ENCODE data around the gene HAO2. TPM values are rescaled to one million over a fixed set of nuclear protein-coding genes. Genes with fewer than 3 reads are reported as not detected.

HAO2 gene
- total and polyA plus RNA-seq, 2 experiments from 2014 or later: not detected

DNA sequence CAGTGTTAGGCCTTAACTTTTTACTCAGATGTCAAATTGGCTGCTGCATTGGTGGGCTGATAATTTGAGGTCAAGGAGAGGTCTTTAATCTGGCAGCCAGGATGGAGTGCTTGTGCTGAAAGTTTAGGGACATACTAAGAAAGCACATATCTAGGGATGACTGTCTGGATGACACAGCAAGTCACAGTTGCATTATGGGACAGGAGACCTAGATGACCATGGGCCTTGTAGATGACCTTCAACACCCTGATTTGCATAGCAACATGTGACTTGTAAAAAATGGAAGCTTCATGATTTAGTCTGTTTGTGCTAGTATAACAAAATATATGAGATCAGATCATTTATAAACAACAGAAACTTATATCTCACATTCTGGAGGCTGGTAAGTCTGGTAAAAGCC is 28.4 kb downstream of the HAO2 start:
- H3K9me2 ChIP-seq (ENCODE audit: insufficient read depth): peaks cover 5% of the 10 kb centered on the region; the same call in 1 of the 2 replicates
- Mint-ChIP-seq H3K36me3 (ENCODE audit: low read depth) (no peaks in the 10 kb centered on the region), H3K9me3 (no peaks in the 10 kb centered on the region), H3K27me3 (ENCODE audit: insufficient read depth, low read depth, poor library complexity) (no peaks in the 10 kb centered on the region), H3K4me1 (no peaks in the 10 kb centered on the region), H3K4me3 (no peak overlapping the region), H3K27ac (no peak overlapping the region)
- TF ChIP-seq, protein P1, sequence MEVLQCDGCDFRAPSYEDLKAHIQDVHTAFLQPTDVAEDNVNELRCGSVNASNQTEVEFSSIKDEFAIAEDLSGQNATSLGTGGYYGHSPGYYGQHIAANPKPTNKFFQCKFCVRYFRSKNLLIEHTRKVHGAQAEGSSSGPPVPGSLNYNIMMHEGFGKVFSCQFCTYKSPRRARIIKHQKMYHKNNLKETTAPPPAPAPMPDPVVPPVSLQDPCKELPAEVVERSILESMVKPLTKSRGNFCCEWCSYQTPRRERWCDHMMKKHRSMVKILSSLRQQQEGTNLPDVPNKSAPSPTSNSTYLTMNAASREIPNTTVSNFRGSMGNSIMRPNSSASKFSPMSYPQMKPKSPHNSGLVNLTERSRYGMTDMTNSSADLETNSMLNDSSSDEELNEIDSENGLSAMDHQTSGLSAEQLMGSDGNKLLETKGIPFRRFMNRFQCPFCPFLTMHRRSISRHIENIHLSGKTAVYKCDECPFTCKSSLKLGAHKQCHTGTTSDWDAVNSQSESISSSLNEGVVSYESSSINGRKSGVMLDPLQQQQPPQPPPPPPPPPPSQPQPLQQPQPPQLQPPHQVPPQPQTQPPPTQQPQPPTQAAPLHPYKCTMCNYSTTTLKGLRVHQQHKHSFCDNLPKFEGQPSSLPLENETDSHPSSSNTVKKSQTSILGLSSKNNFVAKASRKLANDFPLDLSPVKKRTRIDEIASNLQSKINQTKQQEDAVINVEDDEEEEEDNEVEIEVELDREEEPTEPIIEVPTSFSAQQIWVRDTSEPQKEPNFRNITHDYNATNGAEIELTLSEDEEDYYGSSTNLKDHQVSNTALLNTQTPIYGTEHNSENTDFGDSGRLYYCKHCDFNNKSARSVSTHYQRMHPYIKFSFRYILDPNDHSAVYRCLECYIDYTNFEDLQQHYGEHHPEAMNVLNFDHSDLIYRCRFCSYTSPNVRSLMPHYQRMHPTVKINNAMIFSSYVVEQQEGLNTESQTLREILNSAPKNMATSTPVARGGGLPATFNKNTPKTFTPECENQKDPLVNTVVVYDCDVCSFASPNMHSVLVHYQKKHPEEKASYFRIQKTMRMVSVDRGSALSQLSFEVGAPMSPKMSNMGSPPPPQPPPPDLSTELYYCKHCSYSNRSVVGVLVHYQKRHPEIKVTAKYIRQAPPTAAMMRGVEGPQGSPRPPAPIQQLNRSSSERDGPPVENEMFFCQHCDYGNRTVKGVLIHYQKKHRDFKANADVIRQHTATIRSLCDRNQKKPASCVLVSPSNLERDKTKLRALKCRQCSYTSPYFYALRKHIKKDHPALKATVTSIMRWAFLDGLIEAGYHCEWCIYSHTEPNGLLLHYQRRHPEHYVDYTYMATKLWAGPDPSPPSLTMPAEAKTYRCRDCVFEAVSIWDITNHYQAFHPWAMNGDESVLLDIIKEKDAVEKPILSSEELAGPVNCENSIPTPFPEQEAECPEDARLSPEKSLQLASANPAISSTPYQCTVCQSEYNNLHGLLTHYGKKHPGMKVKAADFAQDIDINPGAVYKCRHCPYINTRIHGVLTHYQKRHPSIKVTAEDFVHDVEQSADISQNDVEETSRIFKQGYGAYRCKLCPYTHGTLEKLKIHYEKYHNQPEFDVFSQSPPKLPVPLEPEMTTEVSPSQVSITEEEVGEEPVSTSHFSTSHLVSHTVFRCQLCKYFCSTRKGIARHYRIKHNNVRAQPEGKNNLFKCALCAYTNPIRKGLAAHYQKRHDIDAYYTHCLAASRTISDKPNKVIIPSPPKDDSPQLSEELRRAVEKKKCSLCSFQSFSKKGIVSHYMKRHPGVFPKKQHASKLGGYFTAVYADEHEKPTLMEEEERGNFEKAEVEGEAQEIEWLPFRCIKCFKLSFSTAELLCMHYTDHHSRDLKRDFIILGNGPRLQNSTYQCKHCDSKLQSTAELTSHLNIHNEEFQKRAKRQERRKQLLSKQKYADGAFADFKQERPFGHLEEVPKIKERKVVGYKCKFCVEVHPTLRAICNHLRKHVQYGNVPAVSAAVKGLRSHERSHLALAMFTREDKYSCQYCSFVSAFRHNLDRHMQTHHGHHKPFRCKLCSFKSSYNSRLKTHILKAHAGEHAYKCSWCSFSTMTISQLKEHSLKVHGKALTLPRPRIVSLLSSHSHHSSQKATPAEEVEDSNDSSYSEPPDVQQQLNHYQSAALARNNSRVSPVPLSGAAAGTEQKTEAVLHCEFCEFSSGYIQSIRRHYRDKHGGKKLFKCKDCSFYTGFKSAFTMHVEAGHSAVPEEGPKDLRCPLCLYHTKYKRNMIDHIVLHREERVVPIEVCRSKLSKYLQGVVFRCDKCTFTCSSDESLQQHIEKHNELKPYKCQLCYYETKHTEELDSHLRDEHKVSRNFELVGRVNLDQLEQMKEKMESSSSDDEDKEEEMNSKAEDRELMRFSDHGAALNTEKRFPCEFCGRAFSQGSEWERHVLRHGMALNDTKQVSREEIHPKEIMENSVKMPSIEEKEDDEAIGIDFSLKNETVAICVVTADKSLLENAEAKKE (CRISPR knock-in tag; IDR thresholded peaks at IDR 0.05): no peak
- TF ChIP-seq EZH2 (IDR thresholded peaks at IDR 0.05; ENCODE audit: low read depth, unreplicated experiment) (no peak), POLR2AphosphoS5 (IDR thresholded peaks at IDR 0.05; ENCODE audit: low read depth) (no peak), ZNF114 (CRISPR knock-in tag; IDR thresholded peaks at IDR 0.05) (no peak), CREB1 (CRISPR knock-in tag; IDR thresholded peaks at IDR 0.05; ENCODE audit: low read depth) (no peak), JUNB (IDR thresholded peaks at IDR 0.05; ENCODE audit: unreplicated experiment) (no peak), NANOG (IDR thresholded peaks at IDR 0.05; ENCODE audit: borderline replicate concordance) (no peak), ZNF331 (CRISPR knock-in tag; IDR thresholded peaks at IDR 0.05; ENCODE audit: low read depth) (no peak), EZH2phosphoT487 (IDR thresholded peaks at IDR 0.05; ENCODE audit: unreplicated experiment) (no peak), STAT1 (IDR thresholded peaks at IDR 0.05; ENCODE audit: unreplicated experiment) (no peak)
- TF ChIP-seq, protein P2, sequence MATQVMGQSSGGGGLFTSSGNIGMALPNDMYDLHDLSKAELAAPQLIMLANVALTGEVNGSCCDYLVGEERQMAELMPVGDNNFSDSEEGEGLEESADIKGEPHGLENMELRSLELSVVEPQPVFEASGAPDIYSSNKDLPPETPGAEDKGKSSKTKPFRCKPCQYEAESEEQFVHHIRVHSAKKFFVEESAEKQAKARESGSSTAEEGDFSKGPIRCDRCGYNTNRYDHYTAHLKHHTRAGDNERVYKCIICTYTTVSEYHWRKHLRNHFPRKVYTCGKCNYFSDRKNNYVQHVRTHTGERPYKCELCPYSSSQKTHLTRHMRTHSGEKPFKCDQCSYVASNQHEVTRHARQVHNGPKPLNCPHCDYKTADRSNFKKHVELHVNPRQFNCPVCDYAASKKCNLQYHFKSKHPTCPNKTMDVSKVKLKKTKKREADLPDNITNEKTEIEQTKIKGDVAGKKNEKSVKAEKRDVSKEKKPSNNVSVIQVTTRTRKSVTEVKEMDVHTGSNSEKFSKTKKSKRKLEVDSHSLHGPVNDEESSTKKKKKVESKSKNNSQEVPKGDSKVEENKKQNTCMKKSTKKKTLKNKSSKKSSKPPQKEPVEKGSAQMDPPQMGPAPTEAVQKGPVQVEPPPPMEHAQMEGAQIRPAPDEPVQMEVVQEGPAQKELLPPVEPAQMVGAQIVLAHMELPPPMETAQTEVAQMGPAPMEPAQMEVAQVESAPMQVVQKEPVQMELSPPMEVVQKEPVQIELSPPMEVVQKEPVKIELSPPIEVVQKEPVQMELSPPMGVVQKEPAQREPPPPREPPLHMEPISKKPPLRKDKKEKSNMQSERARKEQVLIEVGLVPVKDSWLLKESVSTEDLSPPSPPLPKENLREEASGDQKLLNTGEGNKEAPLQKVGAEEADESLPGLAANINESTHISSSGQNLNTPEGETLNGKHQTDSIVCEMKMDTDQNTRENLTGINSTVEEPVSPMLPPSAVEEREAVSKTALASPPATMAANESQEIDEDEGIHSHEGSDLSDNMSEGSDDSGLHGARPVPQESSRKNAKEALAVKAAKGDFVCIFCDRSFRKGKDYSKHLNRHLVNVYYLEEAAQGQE (IDR thresholded peaks at IDR 0.05; ENCODE audit: unreplicated experiment): no peak
- TF ChIP-seq, protein P3, sequence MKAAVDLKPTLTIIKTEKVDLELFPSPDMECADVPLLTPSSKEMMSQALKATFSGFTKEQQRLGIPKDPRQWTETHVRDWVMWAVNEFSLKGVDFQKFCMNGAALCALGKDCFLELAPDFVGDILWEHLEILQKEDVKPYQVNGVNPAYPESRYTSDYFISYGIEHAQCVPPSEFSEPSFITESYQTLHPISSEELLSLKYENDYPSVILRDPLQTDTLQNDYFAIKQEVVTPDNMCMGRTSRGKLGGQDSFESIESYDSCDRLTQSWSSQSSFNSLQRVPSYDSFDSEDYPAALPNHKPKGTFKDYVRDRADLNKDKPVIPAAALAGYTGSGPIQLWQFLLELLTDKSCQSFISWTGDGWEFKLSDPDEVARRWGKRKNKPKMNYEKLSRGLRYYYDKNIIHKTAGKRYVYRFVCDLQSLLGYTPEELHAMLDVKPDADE (IDR thresholded peaks at IDR 0.05): no peak
- TF ChIP-seq, protein P4, sequence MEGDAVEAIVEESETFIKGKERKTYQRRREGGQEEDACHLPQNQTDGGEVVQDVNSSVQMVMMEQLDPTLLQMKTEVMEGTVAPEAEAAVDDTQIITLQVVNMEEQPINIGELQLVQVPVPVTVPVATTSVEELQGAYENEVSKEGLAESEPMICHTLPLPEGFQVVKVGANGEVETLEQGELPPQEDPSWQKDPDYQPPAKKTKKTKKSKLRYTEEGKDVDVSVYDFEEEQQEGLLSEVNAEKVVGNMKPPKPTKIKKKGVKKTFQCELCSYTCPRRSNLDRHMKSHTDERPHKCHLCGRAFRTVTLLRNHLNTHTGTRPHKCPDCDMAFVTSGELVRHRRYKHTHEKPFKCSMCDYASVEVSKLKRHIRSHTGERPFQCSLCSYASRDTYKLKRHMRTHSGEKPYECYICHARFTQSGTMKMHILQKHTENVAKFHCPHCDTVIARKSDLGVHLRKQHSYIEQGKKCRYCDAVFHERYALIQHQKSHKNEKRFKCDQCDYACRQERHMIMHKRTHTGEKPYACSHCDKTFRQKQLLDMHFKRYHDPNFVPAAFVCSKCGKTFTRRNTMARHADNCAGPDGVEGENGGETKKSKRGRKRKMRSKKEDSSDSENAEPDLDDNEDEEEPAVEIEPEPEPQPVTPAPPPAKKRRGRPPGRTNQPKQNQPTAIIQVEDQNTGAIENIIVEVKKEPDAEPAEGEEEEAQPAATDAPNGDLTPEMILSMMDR (conservative IDR thresholded peaks at IDR 0.05; ENCODE audit: low read depth in 2 of 2): no peak
- H3K4me3 ChIP-seq: no peak overlapping the region
- H3K79me2 ChIP-seq (replicated peaks; ENCODE audit: insufficient read depth): no peaks in the 10 kb centered on the region
- ATAC-seq (no peak), DNase-seq (ENCODE audit: low spot score) (no peak)
- H4K20me1 ChIP-seq (replicated peaks; ENCODE audit: insufficient read depth): no peaks in the 10 kb centered on the region
- no peaks in the 10 kb centered on the region for H3F3A ChIP-seq (replicated peaks; ENCODE audit: low read depth)
- no peaks in the 10 kb centered on the region for H3K27me3 ChIP-seq (ENCODE audit: insufficient read depth)
- H3K4me2 ChIP-seq: no peak overlapping the region
- H3K4me1 ChIP-seq (ENCODE audit: insufficient read depth): no peaks in the 10 kb centered on the region
- H3K36me3 ChIP-seq (ENCODE audit: insufficient read depth): no peaks in the 10 kb centered on the region
- no peak overlapping the region for H3K27ac ChIP-seq (ENCODE audit: low read depth)
- H2AFZ ChIP-seq: no peak overlapping the region
